GM12865 (cell line): ENCODE measurements around the gene PBRM1.
A peak's percentile ranks its signal among the peaks of the same experiment; 100 is the strongest.

ENCODE experiments used
- DNase-seq: peaks from one replicate; pipeline ENCODE4 v3.0.0; 2010; ENCODE audit warnings: low read depth
- H3K4me3 ChIP-seq: 2 replicates; pipeline ENCODE4 v1.5.1; 2011; ENCODE audit warnings: mild to moderate bottlenecking, low read depth, low read length, control low read depth
- CTCF ChIP-seq: IDR thresholded peaks from 2 replicates; pipeline ENCODE4 v1.5.1; 2011; ENCODE audit warnings: low read length, control low read depth, low read depth, inconsistent platforms; ENCODE audit not compliant: insufficient read depth; ENCODE audit errors: missing control alignments

PBRM1 gene

GRCh38 chr3:52722491-52722890 lies 36.8 kb upstream of the PBRM1 start:
- no peak for TF ChIP-seq CTCF

GRCh38 chr3:52721730-52722008 lies 36.0 kb upstream of the PBRM1 start:
- H3K4me3 ChIP-seq, result no peak overlapping the region
- DNase-seq, result peak; percentile 35
- TF ChIP-seq CTCF, result no peak

More at GRCh38 chr3:52722491-52722890, 36.8 kb upstream of the PBRM1 start:
- H3K4me3 ChIP-seq, result no peak overlapping the region
- DNase-seq, result no peak

- H3K4me3 ChIP-seq, result no peak overlapping the region
- DNase-seq, result peak; percentile 84
- TF ChIP-seq CTCF, result no peak
These were observed 35.5 kb upstream of the PBRM1 start for GRCh38 chr3:52721002-52721729.

- H3K4me3 ChIP-seq, result no peak overlapping the region
- no peak for DNase-seq
- TF ChIP-seq CTCF, result no peak
These were observed 33.9 kb upstream of the PBRM1 start for GRCh38 chr3:52719618-52720017.

GRCh38 chr3:52715714-52716305 lies 30.1 kb upstream of the PBRM1 start:
- H3K4me3 ChIP-seq, result no peak overlapping the region
- no peak for DNase-seq
- no peak for TF ChIP-seq CTCF

GRCh38 chr3:52714335-52715302 lies 28.9 kb upstream of the PBRM1 start:
- TF ChIP-seq CTCF, result no peak
- DNase-seq, result no peak
- no peak overlapping the region for H3K4me3 ChIP-seq
